NCI-H345 treated with DMSO at 0.1 percent for 48 hours (cell line): ENCODE results near the gene SPATA16.
"Not testable (repeated sequence)": the region's sequence is repeated elsewhere in the genome, so short reads cannot be mapped to it uniquely, and the experiment has no call there.

Experiments used
- DNase-seq: peaks from one replicate; lab custom pipeline; 2025; ENCODE audit not compliant: unreplicated experiment; lab: John Stamatoyannopoulos, UW

SPATA16 gene

GRCh38 chr3:173064631-173065030, 76.4 kb downstream of the SPATA16 start:
- no peak for DNase-seq

DNA sequence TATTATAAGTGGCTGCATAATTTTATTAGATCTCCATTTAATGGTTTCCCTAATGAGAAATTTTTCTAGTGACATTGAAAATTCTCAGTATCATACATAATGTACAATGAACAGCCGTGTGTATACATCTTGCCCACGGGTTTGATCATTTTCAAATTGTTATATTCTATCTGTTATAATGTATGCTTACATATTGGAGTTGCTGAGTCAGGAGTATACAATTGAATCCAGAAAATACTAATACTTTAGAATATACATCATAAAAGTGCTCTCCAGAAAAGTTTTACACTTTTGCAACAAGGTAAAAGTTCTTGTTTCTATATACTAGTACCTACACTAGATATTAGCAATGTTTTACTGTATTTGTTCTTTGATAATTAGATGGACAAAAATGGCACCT, 82.8 kb downstream of the SPATA16 start:
- DNase-seq, result no peak

DNA sequence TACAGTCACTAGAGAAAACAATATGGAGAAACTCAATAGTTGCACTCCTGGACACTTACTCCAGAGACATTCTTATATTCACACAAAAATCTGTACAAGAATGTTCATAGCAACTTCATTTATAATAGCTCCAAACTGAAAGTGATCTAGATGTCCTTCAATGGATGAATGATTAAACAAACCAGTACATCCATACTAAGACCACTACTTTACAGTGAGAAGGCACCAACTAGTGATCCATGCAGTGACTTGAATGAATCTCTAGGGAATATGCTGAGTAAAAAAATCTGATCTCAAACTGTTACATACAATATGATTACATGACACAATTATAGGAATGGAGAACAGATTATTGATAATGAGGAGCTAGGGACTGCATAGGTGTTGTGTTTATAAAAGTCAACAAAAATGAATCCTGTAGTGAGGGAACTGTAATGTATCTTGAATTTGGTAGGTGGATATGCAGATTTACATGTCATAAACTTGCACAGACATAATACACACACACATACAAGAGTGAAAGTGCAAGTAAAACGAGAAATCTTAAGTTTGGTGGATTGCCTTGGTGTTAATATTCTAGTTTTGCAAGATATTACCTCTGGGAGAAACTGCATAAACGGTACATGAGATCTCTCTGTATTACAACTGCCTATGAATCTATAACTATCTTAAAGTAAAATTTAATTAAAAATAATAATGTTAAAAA, 85.7 kb downstream of the SPATA16 start:
- DNase-seq, result no peak

GRCh38 chr3:173049360-173049759, 91.7 kb downstream of the SPATA16 start:
- no peak for DNase-seq

- no peak for DNase-seq
Measured at GRCh38 chr3:173045770-173046382, 95.2 kb downstream of the SPATA16 start.

- DNase-seq, result no peak
Measured at GRCh38 chr3:173044998-173045397, 96.0 kb downstream of the SPATA16 start.

DNA sequence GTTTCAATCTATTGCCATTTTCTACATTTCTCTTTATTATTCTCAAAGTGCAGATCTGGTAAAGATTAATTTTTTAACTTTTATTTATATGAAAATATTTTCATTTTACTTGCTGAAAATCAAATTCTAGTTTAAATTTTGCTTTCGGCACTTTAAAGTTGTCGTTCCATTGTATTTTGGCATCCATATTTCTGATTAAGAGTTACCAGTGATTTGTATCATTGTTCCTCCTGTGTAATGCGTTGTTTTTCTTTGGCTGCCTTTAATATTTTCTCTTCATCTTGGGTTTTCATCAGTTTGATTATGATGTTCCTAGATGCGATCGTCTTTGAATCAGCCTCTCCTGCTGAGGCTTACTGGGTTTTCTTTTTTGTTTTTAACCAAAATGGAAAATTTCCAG, 97.3 kb downstream of the SPATA16 start:
- DNase-seq, result no peak

DNA sequence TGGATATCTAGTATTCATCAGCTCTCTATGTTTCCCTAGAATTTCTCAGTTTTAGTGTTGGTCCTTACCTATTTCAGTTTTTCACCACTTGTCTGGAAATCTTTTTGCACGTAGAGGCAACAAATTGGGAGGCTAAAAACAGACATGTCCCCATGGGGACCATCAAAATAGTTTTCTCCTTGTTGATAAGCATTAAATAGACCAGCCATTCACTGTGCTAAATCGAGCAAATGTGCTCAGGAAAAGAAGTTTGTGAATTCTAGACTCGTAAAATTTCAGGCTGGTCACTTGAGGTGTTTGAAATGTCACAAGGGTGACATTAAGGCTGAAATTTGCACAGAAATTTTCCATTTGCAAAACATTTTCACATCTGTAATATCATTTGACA, 102.6 kb downstream of the SPATA16 start:
- no peak for DNase-seq

- no peak for DNase-seq
Measured at GRCh38 chr3:173037840-173038483, 103.1 kb downstream of the SPATA16 start.

GRCh38 chr3:173030273-173030672, 110.8 kb downstream of the SPATA16 start:
- no peak for DNase-seq

DNA sequence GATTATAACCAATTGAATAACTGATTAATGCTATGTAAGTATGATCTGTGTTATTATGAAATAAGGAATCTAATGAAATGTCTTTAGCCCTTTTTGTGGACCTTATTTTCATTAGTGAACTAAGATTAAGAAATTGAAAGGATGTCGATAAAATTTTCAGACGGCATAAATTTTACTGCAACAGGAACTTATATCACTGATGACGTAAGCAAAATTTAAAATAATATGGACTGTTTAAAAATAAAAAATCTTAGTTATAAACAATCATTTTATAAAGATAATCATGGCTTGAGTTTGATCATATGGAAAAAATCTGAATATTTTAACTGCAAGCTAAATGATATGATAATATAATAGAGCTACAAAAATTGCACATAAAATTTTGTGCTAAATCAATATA, 112.7 kb downstream of the SPATA16 start:
- no peak for DNase-seq

DNA sequence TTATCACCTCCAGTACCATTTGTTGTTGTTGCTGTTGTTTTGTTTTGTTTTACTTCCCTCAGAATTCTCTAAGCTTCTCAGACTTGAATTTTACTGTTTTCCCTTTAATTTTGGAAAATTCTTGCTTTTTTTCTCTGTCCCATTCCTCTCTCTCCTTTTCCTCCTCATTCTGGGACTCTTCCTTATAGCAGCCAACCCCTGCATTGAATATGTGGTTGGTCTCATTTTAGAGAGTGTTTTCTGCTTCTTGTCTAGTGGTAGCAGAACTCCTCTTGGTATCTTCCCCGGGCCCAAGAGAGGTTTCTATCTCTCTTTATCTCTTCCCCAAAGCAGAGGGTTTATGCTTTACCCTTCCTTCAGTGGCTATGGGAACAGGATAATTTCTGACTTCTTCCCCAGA, 113.6 kb downstream of the SPATA16 start:
- no peak for DNase-seq

GRCh38 chr3:173025941-173026340, 115.1 kb downstream of the SPATA16 start:
- DNase-seq, result no peak

- DNase-seq, result no peak
Measured at GRCh38 chr3:173021547-173022185, 119.4 kb downstream of the SPATA16 start.

DNA sequence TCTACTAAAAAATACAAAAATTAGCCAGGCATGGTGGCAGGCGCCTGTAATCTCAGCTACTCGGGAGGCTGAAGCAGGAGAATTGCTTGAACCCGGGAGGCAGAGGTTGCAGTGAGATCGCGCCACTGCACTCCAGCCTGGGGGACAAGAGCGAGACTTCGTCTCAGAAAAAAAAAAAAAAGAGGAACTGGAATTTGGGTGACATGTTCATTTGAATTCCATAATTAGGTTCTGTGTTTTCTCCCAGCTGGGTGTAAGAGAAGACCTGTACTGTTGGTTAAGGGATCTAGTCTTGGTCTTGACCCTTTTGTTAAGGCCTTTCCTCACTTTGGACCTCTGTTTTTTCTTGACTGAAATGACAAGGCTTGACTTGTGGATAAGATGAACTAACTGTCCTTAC, 120.9 kb downstream of the SPATA16 start:
- not testable (repeated sequence) for DNase-seq

GRCh38 chr3:173019378-173019777, 121.7 kb downstream of the SPATA16 start:
- no peak for DNase-seq

GRCh38 chr3:173018758-173019157, 122.3 kb downstream of the SPATA16 start:
- DNase-seq, result no peak

- no peak for DNase-seq
Measured at GRCh38 chr3:173013219-173013832, 127.7 kb downstream of the SPATA16 start.

GRCh38 chr3:173009410-173009809, 131.6 kb downstream of the SPATA16 start:
- DNase-seq, result no peak

GRCh38 chr3:173008978-173009377, 132.1 kb downstream of the SPATA16 start:
- DNase-seq, result no peak

- DNase-seq, result no peak
Measured at GRCh38 chr3:173007079-173007723, 133.8 kb downstream of the SPATA16 start.
